NCI-H82 treated with DMSO at 0.1 percent for 48 hours (cell line): ENCODE measurements around the gene GRIN2A.

Source experiments
- DNase-seq: peaks from one replicate; lab custom pipeline; 2025; ENCODE audit not compliant: unreplicated experiment; lab: John Stamatoyannopoulos, UW

GRIN2A gene

DNA sequence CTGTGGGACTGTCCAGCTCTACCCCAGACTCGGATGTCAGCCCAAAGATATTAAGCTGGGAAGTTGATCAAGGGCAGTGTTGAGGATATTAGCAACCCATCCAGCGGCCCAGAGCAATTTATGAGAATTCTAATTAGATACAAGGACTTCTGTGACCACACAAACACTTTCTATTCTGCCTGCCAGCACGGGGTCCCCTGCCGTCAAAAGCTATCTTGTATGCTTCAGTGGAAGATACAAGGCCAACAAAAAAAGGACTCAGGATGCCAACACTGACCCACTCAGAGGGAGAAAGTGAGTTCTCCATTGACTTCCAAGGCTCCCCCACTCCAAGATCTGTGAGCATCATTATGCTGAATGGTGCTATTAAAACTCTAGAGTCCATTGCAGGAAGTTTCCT, 390.7 kb downstream of the GRIN2A start:
- no peak for DNase-seq

- no peak for DNase-seq
Observed at GRCh38 chr16:9790199-9790598, 392.0 kb downstream of the GRIN2A start.

DNA sequence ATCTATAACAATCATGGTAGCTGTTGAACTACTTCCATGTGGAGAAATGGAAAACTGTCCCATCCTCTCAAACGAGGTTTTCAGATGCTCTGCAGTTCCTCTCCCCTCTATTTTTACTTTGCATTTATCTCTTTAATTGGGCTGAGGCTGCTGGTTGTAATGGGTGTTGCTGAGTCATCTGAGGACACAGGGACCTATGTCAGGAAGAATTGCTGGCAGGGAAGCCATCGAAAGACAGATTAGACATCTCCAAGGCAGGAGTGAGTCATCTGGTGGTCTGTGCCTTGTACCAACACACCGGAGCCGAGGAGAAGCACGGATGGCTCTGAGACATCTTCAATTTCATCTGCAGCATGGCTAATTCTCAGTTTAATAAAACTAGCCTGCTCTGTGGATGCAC, 394.5 kb downstream of the GRIN2A start:
- no peak for DNase-seq

GRCh38 chr16:9780831-9781230, 401.4 kb downstream of the GRIN2A start:
- no peak for DNase-seq

DNA sequence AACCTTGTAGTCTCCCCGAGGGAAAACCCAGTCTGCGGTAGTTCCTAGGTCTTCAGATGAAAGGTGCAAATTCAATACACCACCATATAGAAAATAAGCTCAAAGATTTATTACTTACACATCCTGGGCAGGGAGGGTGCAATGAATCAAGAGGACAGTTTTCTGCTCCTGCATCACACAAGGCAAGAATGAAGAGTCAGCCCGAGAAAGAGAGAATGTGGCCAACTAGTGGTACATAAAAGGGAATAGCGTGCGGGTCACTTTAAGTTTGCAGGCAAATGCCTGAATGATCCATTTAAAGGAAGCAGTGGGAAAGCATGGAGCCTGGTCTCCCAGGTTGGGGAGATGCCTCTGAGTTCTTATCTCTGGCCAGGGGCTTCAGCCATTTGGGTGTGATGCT, 403.4 kb downstream of the GRIN2A start:
- no peak for DNase-seq

- DNase-seq, result no peak
Observed at GRCh38 chr16:9775998-9776397, 406.2 kb downstream of the GRIN2A start.

DNA sequence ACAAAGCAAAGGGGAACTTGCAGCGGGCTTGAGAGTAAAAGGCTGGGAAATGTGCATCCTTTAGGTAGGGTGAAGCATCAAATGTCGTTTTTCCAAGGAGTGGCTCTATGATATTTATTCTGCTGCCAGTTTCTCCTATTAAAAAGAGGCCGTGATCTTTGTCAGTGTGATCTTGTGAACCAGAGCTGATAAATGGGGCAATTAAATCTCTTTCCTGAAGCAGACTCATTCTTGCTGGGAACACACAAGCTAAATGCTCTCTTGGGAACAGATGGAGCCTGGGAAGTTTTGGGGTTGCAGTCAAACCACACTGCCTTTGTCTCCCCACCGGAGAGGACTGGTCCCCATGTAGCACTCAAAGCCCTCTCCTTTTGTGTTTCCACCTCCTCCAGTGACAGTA, 408.9 kb downstream of the GRIN2A start:
- no peak for DNase-seq

- DNase-seq, result no peak
Observed at GRCh38 chr16:9772526-9773225, 409.6 kb downstream of the GRIN2A start.

- no peak for DNase-seq
Observed at GRCh38 chr16:9766891-9767290, 415.3 kb downstream of the GRIN2A start.

GRCh38 chr16:9763505-9763904, 418.7 kb downstream of the GRIN2A start:
- DNase-seq, result no peak

GRCh38 chr16:9761870-9762269, 420.4 kb downstream of the GRIN2A start:
- no peak for DNase-seq

DNA sequence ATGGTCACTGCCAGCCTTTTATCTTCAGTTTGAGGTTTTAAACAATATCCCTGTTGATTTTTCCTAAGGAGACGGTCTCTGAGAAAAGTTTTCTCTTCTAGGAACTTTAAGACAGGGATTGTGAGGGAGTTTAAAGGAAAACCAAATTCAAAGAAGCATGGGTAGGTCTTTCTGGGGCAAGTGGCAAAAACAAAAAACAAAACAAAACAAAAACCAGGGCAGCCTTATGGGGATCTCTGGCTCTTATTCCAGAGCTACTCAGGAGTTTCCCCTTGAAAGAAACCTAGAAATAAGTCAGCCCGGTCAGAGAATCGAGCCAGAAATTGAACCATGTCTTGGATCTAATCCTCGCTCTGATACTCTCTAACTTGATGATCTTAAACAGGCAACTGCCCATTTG, 424.5 kb downstream of the GRIN2A start:
- DNase-seq, result no peak

DNA sequence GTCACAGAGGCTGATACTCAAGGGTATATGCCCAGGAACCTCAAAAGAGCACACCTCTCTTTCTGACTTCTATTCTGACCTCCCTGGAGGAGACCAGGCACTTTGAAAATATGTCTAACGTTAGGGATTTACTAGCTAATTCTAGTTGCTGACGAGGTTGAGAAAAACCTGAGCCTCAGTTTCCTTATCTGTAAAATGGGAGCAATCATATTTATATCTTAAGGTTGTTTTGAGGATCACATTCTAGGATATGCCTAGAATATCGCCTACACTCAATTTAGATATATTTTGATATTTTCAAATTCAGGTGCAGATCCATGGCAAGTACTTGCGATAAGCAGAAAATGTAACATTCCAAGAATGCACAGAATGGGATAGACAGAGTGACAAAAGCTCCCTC, 425.8 kb downstream of the GRIN2A start:
- no peak for DNase-seq

DNA sequence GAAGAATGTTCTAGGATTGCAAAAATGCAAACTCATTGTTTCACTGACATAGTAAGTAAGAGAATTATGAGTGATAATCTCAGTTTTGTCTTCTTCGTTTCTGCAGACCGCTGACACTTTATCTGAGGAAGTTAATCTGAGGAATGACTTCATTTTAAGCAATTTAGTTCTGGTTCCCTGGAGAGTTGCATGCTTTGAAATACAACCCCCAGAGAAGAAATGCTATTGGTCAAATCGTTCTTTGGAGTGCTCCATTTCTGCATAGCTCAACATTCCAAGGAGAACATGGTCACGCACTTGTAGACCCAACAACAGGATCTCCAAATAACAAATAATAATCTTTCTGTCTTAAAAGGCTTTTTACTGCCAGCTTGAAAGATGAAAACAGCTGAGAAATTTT, 427.1 kb downstream of the GRIN2A start:
- no peak for DNase-seq

DNA sequence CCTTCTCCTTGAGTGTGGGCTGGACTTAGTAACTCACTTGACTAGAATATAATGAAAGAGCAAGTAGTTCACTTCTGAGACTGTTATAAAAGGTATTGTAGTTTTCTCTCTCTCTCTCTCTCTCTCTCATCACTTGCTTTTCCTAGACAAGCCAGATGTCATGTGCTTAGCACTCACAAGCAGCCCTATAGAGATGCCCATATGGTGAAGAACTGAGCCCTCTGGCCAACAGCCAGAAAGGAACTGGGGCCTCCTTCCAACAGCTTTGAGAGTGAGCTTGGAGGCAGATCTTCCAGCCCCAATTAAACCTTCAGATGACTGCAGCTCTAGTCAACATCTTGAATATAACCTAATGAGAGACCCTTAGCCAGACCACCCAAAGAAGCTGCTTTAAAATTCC, 440.5 kb downstream of the GRIN2A start:
- DNase-seq, result peak; percentile 19

DNA sequence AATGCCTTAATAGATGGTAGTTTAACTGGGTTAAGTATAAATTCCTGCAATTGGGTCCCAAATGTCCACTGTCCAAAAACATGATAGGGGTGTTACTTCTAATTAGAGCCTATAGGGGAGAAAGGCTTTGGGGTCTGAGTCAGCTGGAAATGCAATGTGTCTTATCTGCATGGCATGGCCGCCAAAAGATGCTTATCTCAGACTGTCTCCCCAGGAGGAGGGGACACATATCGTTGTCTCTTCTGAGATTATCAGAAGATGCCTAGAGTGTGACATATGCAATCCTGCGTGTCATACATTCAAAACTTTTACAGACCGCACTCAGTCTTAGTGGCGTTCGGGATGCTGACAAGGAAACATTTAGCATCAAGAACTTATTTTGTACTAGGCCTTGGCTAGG, 442.9 kb downstream of the GRIN2A start:
- DNase-seq, result no peak

DNA sequence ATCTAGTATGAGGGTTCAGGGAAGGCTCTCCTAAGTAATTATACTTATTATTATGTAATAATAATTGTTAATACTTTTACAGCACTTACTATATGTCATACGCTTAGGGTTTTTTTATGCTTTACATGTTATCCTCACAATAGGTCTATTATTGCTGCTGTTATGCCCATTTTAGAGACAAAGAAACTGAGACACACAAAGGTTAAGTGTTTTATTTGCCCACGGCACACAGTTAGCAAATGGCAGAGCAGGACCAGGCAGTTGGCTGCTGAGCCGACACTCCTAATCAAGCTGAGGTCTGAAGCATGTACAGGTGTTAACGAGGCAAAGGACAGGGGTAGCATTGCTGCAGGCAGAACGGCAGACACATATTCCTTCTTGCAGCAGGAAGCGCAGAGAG, 443.5 kb downstream of the GRIN2A start:
- no peak for DNase-seq

- DNase-seq, result no peak
Observed at GRCh38 chr16:9736547-9736946, 445.7 kb downstream of the GRIN2A start.

- DNase-seq, result no peak
Observed at GRCh38 chr16:9723136-9723535, 459.1 kb downstream of the GRIN2A start.

GRCh38 chr16:9713907-9714306, 468.3 kb downstream of the GRIN2A start:
- no peak for DNase-seq

- no peak for DNase-seq
Observed at GRCh38 chr16:9713156-9713555, 469.1 kb downstream of the GRIN2A start.

DNA sequence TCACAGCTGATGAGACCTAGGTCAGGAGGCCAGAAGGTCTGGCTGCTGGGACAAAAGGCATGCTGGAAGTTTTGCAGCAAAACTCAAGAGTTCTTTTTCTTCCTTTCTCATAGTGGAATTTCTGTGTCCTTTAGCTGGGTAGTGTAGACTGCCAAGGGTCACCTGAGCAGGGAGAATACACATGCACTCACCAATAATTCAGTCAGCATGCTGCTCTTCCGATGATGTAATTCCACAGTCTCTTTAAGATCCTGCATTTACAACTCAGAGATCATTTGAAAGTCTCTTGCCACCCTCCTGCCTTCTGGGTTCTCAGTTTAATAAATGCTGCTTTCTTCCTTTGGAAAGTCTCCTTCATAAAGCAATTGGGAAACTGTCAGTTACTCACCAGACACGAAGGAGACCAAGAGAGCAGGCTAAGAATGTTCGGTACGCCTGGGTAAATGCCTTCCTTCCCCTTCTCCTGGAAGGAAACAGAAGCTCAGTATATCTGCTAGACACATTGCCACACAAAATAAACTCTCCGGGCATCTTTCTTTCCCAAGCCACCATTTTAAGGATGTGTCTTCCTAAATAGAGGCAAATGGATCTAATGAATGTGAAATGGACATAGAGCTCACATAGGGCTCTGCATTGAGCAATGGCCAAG, 473.1 kb downstream of the GRIN2A start:
- no peak for DNase-seq
